ENCODE measurements around the gene SLC24A2.

GRCh38 chr9:19770973-19771372 is 17.9 kb downstream of the SLC24A2 start:
- no peak for TF ChIP-seq CTCF (IDR thresholded peaks at IDR 0.05)
- no peak for TF ChIP-seq POLR2A (IDR thresholded peaks at IDR 0.05)
